NCI-H226 (cell line): Measurements from ENCODE around the gene MAGEL2.
"Not testable (repeated sequence)": the region's sequence is repeated elsewhere in the genome, so short reads cannot be mapped to it uniquely, and the experiment has no call there.

Experiments
- DNase-seq: peaks from one replicate; pipeline ENCODE4 v3.0.0-alpha.2; 2015

MAGEL2 gene

GRCh38 chr15:23602124-23602523 is 45.5 kb downstream of the MAGEL2 start:
- no peak for DNase-seq

GRCh38 chr15:23599053-23599452 is 48.6 kb downstream of the MAGEL2 start:
- DNase-seq = no peak

- not testable (repeated sequence) for DNase-seq
These were observed 50.4 kb downstream of the MAGEL2 start for GRCh38 chr15:23597278-23597677.

- no peak for DNase-seq
These were observed 50.9 kb downstream of the MAGEL2 start for GRCh38 chr15:23596736-23597135.

- DNase-seq = no peak
These were observed 52.3 kb downstream of the MAGEL2 start for GRCh38 chr15:23595368-23595767.

- no peak for DNase-seq
These were observed 53.4 kb downstream of the MAGEL2 start for GRCh38 chr15:23594252-23594770.
